ENCODE data around the gene SHROOM3. TPM values are rescaled to one million over a fixed set of nuclear protein-coding genes. Genes with fewer than 3 reads are reported as not detected.

The SHROOM3 gene
- total and polyA plus RNA-seq, 4 donors: 4.7 to 25.8 (median 8.7) TPM

GRCh38 chr4:76595435-76595834 is 160.4 kb downstream of the SHROOM3 start:
- Histone ChIP-seq H3K9me3 (ENCODE audit: control insufficient read depth in 4 of 4, low read length in 3 of 4) (no peaks in the 10 kb centered on the region), H3K27me3 (ENCODE audit: control insufficient read depth in 4 of 4, insufficient read depth in 4 of 4, low read length in 3 of 4) (no peaks in the 10 kb centered on the region), H3K4me3 (ENCODE audit: low read depth in 1 of 3, low read length in 3 of 3) (no peak overlapping the region), H3K9ac (ENCODE audit: low read depth in 1 of 2, low read length in 2 of 2) (no peak overlapping the region), H3K4me1 (ENCODE audit: control insufficient read depth in 4 of 4, insufficient read depth in 4 of 4, low read length in 3 of 4) (no peaks in the 10 kb centered on the region), H3K36me3 (ENCODE audit: control insufficient read depth in 4 of 4, insufficient read depth in 3 of 4, low read depth in 1 of 4, low read length in 3 of 4) (no peaks in the 10 kb centered on the region), H3K27ac (ENCODE audit: low read depth in 1 of 2, low read length in 2 of 2) (no peak overlapping the region)
- no peak for TF ChIP-seq FOXA2 (IDR thresholded peaks at IDR 0.05)
- TF ChIP-seq RXRA (IDR thresholded peaks at IDR 0.05): no peak
- TF ChIP-seq HNF4A (conservative IDR thresholded peaks at IDR 0.05): no peak
- TF ChIP-seq, protein P1, sequence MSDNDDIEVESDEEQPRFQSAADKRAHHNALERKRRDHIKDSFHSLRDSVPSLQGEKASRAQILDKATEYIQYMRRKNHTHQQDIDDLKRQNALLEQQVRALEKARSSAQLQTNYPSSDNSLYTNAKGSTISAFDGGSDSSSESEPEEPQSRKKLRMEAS (IDR thresholded peaks at IDR 0.05): no peak
- TF ChIP-seq HNF4G (IDR thresholded peaks at IDR 0.05): no peak
- TF ChIP-seq ZBTB33 (IDR thresholded peaks at IDR 0.05): no peak
- no peak for TF ChIP-seq SP1 (IDR thresholded peaks at IDR 0.05)
- TF ChIP-seq, protein P2, sequence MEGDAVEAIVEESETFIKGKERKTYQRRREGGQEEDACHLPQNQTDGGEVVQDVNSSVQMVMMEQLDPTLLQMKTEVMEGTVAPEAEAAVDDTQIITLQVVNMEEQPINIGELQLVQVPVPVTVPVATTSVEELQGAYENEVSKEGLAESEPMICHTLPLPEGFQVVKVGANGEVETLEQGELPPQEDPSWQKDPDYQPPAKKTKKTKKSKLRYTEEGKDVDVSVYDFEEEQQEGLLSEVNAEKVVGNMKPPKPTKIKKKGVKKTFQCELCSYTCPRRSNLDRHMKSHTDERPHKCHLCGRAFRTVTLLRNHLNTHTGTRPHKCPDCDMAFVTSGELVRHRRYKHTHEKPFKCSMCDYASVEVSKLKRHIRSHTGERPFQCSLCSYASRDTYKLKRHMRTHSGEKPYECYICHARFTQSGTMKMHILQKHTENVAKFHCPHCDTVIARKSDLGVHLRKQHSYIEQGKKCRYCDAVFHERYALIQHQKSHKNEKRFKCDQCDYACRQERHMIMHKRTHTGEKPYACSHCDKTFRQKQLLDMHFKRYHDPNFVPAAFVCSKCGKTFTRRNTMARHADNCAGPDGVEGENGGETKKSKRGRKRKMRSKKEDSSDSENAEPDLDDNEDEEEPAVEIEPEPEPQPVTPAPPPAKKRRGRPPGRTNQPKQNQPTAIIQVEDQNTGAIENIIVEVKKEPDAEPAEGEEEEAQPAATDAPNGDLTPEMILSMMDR (IDR thresholded peaks at IDR 0.05; ENCODE audit: low read depth, low read length, missing input control): no peak
- no peak for TF ChIP-seq YY1 (IDR thresholded peaks at IDR 0.05)
- no peak for TF ChIP-seq REST (IDR thresholded peaks at IDR 0.05)
- no peak for TF ChIP-seq EGR1 (IDR thresholded peaks at IDR 0.05; ENCODE audit: low read depth in 2 of 2)
- TF ChIP-seq FOXA1 (IDR thresholded peaks at IDR 0.05): no peak
- TF ChIP-seq RAD21 (IDR thresholded peaks at IDR 0.05): no peak
- TF ChIP-seq TAF1 (conservative IDR thresholded peaks at IDR 0.05): no peak
- no peak for TF ChIP-seq NR2F2 (IDR thresholded peaks at IDR 0.05)
- no peak for TF ChIP-seq JUND (IDR thresholded peaks at IDR 0.05)
- TF ChIP-seq ATF3 (IDR thresholded peaks at IDR 0.05): no peak
- TF ChIP-seq GABPA (IDR thresholded peaks at IDR 0.05 in 1 of 2, conservative IDR thresholded peaks at IDR 0.05 in 1 of 2): no peak
- no peak for DNase-seq (ENCODE audit: low spot score)
- WGBS: 92% methylated on average over 1 of the region's 1 CpG

All from liver (tissue), 9 donors.